Muscle layer of colon (tissue), 2 donors: ENCODE data around the gene SSR2.

Experiments
- H3K27ac ChIP-seq: one replicate; pipeline ENCODE4 v1.7.0; 2013; ENCODE audit warnings: low read depth, mild to moderate bottlenecking, low read length, moderate library complexity
- H3K27me3 ChIP-seq, 2 donors: one replicate each; pipeline ENCODE4 v1.7.0; 2013; ENCODE audit warnings: low read length in 2 of 2, mild to moderate bottlenecking in 2 of 2; ENCODE audit not compliant: insufficient read depth in 2 of 2, control insufficient read depth in 1 of 2
- H3K36me3 ChIP-seq: one replicate; pipeline ENCODE4 v1.7.0; 2013; ENCODE audit warnings: mild to moderate bottlenecking, low read length; ENCODE audit not compliant: insufficient read depth
- H3K4me1 ChIP-seq: one replicate; pipeline ENCODE4 v1.7.0; 2013; ENCODE audit warnings: mild to moderate bottlenecking, low read length; ENCODE audit not compliant: insufficient read depth
- H3K4me3 ChIP-seq, 2 donors: one replicate each; pipeline ENCODE4 v1.7.0; 2013; ENCODE audit warnings: low read length in 2 of 2, low read depth in 1 of 2, mild to moderate bottlenecking in 1 of 2, moderate library complexity in 1 of 2
- H3K9ac ChIP-seq: one replicate; pipeline ENCODE4 v1.7.0; 2013; ENCODE audit warnings: low read length
- H3K9me3 ChIP-seq: one replicate; pipeline ENCODE4 v1.7.0; 2013; ENCODE audit warnings: mild to moderate bottlenecking, low read length
- donor health status: abdominal sarcoma.
- donor health status: Adenocarcinoma of cecum.

Gene SSR2

GRCh38 chr1:156020293-156021092 is at the start of gene SSR2:
SSR2 (minus strand) TSS chr1:156020951; CDS start chr1:156020167, 784 bp downstream.
- Histone ChIP-seq H3K9ac (peak within 1 kb of the TSS; percentile 38), H3K27me3 (no peaks in the 10 kb centered on the region), H3K4me3 (peak within 1 kb of the TSS; percentile 73 to 74), H3K9me3 (no peaks in the 10 kb centered on the region), H3K4me1 (peaks cover 10% of the 10 kb centered on the region), H3K36me3 (peaks cover 8% of the 10 kb centered on the region), H3K27ac (peak within 1 kb of the TSS; percentile 80)

- no peak overlapping the region for H3K4me3 ChIP-seq
- H3K9ac ChIP-seq = no peak overlapping the region
- H3K27ac ChIP-seq = no peak overlapping the region
These were observed 49.8 kb upstream of the SSR2 start for GRCh38 chr1:156070548-156070947.

GRCh38 chr1:156069490-156070455 is 49.0 kb upstream of the SSR2 start:
- H3K27me3 ChIP-seq = peaks cover 0 to 8% of the 10 kb centered on the region in 2 donors
- H3K36me3 ChIP-seq = no peaks in the 10 kb centered on the region
- no peak overlapping the region for H3K4me3 ChIP-seq
- H3K9ac ChIP-seq = no peak overlapping the region
- no peak overlapping the region for H3K27ac ChIP-seq
- H3K9me3 ChIP-seq = no peaks in the 10 kb centered on the region
- H3K4me1 ChIP-seq = no peaks in the 10 kb centered on the region

More at GRCh38 chr1:156070548-156070947, 49.8 kb upstream of the SSR2 start:
- Histone ChIP-seq H3K36me3 (no peaks in the 10 kb centered on the region), H3K4me1 (peaks cover under 1% of the 10 kb centered on the region), H3K27me3 (peaks cover 0 to 8% of the 10 kb centered on the region in 2 donors), H3K9me3 (no peaks in the 10 kb centered on the region)

- H3K4me3 ChIP-seq = no peak overlapping the region
- no peaks in the 10 kb centered on the region for H3K9me3 ChIP-seq
- no peak overlapping the region for H3K27ac ChIP-seq
- H3K4me1 ChIP-seq = no peaks in the 10 kb centered on the region
- H3K9ac ChIP-seq = no peak overlapping the region
- H3K36me3 ChIP-seq = no peaks in the 10 kb centered on the region
- peaks cover 0 to 8% of the 10 kb centered on the region in 2 donors for H3K27me3 ChIP-seq
These were observed 46.5 kb upstream of the SSR2 start for GRCh38 chr1:156067262-156067661.

- H3K27ac ChIP-seq = no peak overlapping the region
These were observed 45.1 kb upstream of the SSR2 start for GRCh38 chr1:156065871-156066270.

GRCh38 chr1:156065212-156065611 is 44.5 kb upstream of the SSR2 start:
- Histone ChIP-seq H3K9me3 (no peaks in the 10 kb centered on the region), H3K4me3 (no peak overlapping the region), H3K27ac (no peak overlapping the region), H3K9ac (no peak overlapping the region), H3K27me3 (peaks cover 0 to 4% of the 10 kb centered on the region in 2 donors), H3K4me1 (no peaks in the 10 kb centered on the region), H3K36me3 (no peaks in the 10 kb centered on the region)

More at GRCh38 chr1:156065871-156066270, 45.1 kb upstream of the SSR2 start:
- H3K4me3 ChIP-seq = no peak overlapping the region
- no peaks in the 10 kb centered on the region for H3K9me3 ChIP-seq
- H3K9ac ChIP-seq = no peak overlapping the region
- H3K36me3 ChIP-seq = no peaks in the 10 kb centered on the region
- H3K4me1 ChIP-seq = no peaks in the 10 kb centered on the region
- H3K27me3 ChIP-seq = peaks cover 0 to 8% of the 10 kb centered on the region in 2 donors

- Histone ChIP-seq H3K27ac (no peak overlapping the region), H3K4me1 (no peaks in the 10 kb centered on the region), H3K9ac (no peak overlapping the region), H3K4me3 (no peak overlapping the region), H3K36me3 (no peaks in the 10 kb centered on the region), H3K9me3 (no peaks in the 10 kb centered on the region), H3K27me3 (no peaks in the 10 kb centered on the region)
These were observed 43.9 kb upstream of the SSR2 start for GRCh38 chr1:156064615-156065014.

GRCh38 chr1:156063997-156064285 is 43.2 kb upstream of the SSR2 start:
- Histone ChIP-seq H3K9me3 (no peaks in the 10 kb centered on the region), H3K36me3 (no peaks in the 10 kb centered on the region), H3K27me3 (no peaks in the 10 kb centered on the region), H3K9ac (no peak overlapping the region), H3K27ac (no peak overlapping the region), H3K4me1 (no peaks in the 10 kb centered on the region), H3K4me3 (no peak overlapping the region)

GRCh38 chr1:156062189-156062588 is 41.4 kb upstream of the SSR2 start:
- Histone ChIP-seq H3K4me1 (no peaks in the 10 kb centered on the region), H3K9ac (no peak overlapping the region), H3K27ac (no peak overlapping the region), H3K9me3 (no peaks in the 10 kb centered on the region), H3K4me3 (no peak overlapping the region), H3K27me3 (no peaks in the 10 kb centered on the region), H3K36me3 (peaks cover 9% of the 10 kb centered on the region)

GRCh38 chr1:156060937-156061636 is 40.3 kb upstream of the SSR2 start, which contains the start of gene RAB25:
RAB25 (plus strand) TSS chr1:156061160; CDS start chr1:156061401, 241 bp downstream.
- Histone ChIP-seq H3K36me3 (peaks cover 9% of the 10 kb centered on the region), H3K4me3 (no peak within 1 kb of the TSS), H3K9ac (no peak within 1 kb of the TSS), H3K27ac (no peak within 1 kb of the TSS), H3K4me1 (no peaks in the 10 kb centered on the region), H3K27me3 (no peaks in the 10 kb centered on the region), H3K9me3 (no peaks in the 10 kb centered on the region)

GRCh38 chr1:156056326-156056849 is 35.6 kb upstream of the SSR2 start:
- Histone ChIP-seq H3K27me3 (no peaks in the 10 kb centered on the region), H3K9me3 (no peaks in the 10 kb centered on the region), H3K36me3 (peaks cover 9% of the 10 kb centered on the region), H3K9ac (no peak overlapping the region), H3K4me1 (peaks cover 15% of the 10 kb centered on the region), H3K27ac (no peak overlapping the region), H3K4me3 (no peak overlapping the region)
